ENCODE results near the gene MTHFD1L. TPM values are rescaled to one million over a fixed set of nuclear protein-coding genes. Genes with fewer than 3 reads are reported as not detected.

Gene MTHFD1L
- total RNA-seq, 1 experiment from 2014 or later: 47.8 TPM

DNA sequence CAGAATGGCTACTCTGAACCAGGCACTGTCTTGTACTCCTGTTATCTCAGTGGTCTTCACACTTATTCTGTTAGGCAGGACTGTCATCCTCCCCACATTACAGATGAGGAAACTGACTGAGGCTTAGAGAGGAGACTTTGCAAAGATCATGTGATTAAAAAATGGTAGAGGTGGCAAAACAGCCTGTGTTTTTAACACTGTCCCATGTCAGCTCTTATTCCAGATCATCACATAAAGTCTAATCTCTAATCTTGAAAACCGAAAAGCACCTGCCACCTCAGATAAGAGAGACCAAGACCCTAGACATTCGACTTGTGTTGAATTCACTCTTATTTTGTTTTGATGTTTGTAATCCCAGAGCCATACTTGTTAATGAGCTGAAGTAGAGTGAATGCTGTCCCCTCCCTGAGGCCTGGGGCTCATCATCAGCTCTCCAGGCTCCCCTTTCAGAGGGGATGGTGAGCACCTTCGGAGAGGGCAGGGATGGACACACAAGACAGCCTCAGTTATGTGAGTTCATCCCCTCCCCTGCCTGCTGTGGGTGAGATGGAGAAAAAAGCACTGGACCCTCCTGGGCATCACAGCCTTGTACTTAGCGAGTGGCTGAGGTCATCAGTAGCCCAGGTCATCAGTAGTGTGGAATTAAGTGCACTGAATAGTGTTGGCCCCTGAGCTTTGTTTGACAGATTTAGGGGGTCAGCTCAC is 30.6 kb downstream of the MTHFD1L start:
- no peak for TF ChIP-seq CTCF (IDR thresholded peaks at IDR 0.05; ENCODE audit: unreplicated experiment)
- Mint-ChIP-seq H3K36me3 (ENCODE audit: insufficient read depth, unreplicated experiment) (peaks cover 27% of the 10 kb centered on the region), H3K9me3 (ENCODE audit: low read depth, unreplicated experiment) (no peaks in the 10 kb centered on the region), H3K4me1 (ENCODE audit: low read depth, unreplicated experiment) (peaks cover 18% of the 10 kb centered on the region), H3K27ac (ENCODE audit: unreplicated experiment) (no peak overlapping the region), H3K27me3 (ENCODE audit: unreplicated experiment) (no peaks in the 10 kb centered on the region), H3K4me3 (ENCODE audit: low read depth, unreplicated experiment) (no peak overlapping the region)
- intact Hi-C loops (cut with micrococcal nuclease; ENCODE audit: unreplicated experiment): no loop called here
- CTCF ChIA-PET: no interaction called here
- no peak for DNase-seq
- BruUV-seq (replicated peaks): no TSS peak

DNA sequence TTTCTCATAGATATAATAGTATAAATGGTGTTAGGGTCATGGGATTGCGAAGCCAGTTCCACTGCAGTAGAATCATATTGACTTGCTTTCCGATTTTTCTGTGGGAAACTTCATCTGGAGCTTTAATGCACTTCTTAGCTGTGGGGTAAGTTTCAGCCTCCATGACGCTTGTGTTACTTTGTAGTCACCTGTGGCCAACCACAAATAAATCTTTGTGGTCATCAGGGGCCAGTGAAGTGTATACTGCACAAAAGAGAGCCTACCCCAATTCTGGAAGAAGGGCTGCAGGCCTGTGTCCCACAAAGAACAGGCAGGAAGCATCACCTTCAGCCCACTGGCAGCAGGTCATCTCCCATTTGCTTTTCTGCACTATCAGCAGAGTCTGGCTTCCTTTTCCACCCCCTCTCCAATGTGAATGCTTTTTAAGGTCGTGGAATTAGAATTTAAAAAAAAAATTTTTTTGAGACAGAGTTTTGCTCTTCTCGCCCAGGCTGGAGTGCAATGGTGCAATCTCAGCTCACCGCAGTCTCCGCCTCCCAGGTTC is 32.0 kb downstream of the MTHFD1L start:
- TF ChIP-seq CTCF (IDR thresholded peaks at IDR 0.05; ENCODE audit: unreplicated experiment): no peak
- H3K36me3 Mint-ChIP-seq (ENCODE audit: insufficient read depth, unreplicated experiment): peaks cover 25% of the 10 kb centered on the region
- CTCF ChIA-PET: no interaction called here
- H3K27ac Mint-ChIP-seq (ENCODE audit: unreplicated experiment): no peak overlapping the region
- H3K4me1 Mint-ChIP-seq (ENCODE audit: low read depth, unreplicated experiment): peaks cover 18% of the 10 kb centered on the region
- intact Hi-C loops (cut with micrococcal nuclease; ENCODE audit: unreplicated experiment): no loop called here
- H3K9me3 Mint-ChIP-seq (ENCODE audit: low read depth, unreplicated experiment): no peaks in the 10 kb centered on the region
- no peak for DNase-seq
- BruUV-seq (replicated peaks): no TSS peak
- no peak overlapping the region for H3K4me3 Mint-ChIP-seq (ENCODE audit: low read depth, unreplicated experiment)
- no peaks in the 10 kb centered on the region for H3K27me3 Mint-ChIP-seq (ENCODE audit: unreplicated experiment)

DNA sequence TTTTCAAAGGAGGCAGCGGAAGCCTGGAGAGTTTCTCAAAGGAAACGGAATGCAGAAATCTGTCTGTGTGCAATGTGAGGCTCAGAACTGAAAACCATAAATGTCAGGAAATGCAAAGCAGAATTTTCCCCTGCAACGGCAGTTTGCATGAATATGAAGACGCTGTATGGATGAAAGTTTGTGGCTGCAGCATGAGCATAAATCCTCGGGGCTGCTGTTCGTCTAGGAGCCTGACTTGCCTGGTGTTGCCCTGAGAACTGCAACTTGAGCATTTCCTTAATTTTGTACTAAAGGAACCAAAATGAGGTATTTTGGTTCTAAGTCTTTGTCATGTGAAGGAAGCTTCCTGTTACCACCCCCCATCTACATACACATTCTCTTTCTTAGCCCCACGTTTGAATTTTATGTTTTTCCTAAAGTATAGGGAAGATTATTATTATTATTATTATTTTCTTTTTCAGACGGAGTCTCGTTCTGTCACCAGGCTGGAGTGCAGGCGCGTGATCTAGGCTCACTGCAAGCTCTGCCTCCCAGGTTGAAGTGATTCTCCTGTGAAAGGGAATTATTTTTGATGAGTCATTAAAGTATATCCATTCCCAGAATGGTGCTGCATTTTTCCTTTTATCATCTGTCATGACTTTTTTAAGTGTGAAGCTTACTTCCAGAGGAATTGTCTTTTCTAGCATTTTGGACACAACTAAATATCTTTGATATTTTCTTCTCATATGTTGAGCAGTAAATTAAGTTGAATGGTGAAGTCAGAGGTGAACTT is 33.1 kb downstream of the MTHFD1L start:
- CTCF ChIA-PET: no interaction called here
- BruUV-seq (replicated peaks): no TSS peak
- no peak overlapping the region for H3K27ac Mint-ChIP-seq (ENCODE audit: unreplicated experiment)
- DNase-seq: no peak
- H3K9me3 Mint-ChIP-seq (ENCODE audit: low read depth, unreplicated experiment): no peaks in the 10 kb centered on the region
- peaks cover 18% of the 10 kb centered on the region for H3K4me1 Mint-ChIP-seq (ENCODE audit: low read depth, unreplicated experiment)
- H3K36me3 Mint-ChIP-seq (ENCODE audit: insufficient read depth, unreplicated experiment): peaks cover 22% of the 10 kb centered on the region
- no peak overlapping the region for H3K4me3 Mint-ChIP-seq (ENCODE audit: low read depth, unreplicated experiment)
- TF ChIP-seq CTCF (IDR thresholded peaks at IDR 0.05; ENCODE audit: unreplicated experiment): no peak
- no peaks in the 10 kb centered on the region for H3K27me3 Mint-ChIP-seq (ENCODE audit: unreplicated experiment)
- intact Hi-C loops (cut with micrococcal nuclease; ENCODE audit: unreplicated experiment): no loop called here

- Mint-ChIP-seq H3K27ac (ENCODE audit: unreplicated experiment) (no peak overlapping the region), H3K4me1 (ENCODE audit: low read depth, unreplicated experiment) (peaks cover 11% of the 10 kb centered on the region), H3K4me3 (ENCODE audit: low read depth, unreplicated experiment) (no peak overlapping the region), H3K36me3 (ENCODE audit: insufficient read depth, unreplicated experiment) (peaks cover 22% of the 10 kb centered on the region), H3K27me3 (ENCODE audit: unreplicated experiment) (no peaks in the 10 kb centered on the region), H3K9me3 (ENCODE audit: low read depth, unreplicated experiment) (no peaks in the 10 kb centered on the region)
- no peak for TF ChIP-seq CTCF (IDR thresholded peaks at IDR 0.05; ENCODE audit: unreplicated experiment)
- CTCF ChIA-PET: no interaction called here
- intact Hi-C loops (cut with micrococcal nuclease; ENCODE audit: unreplicated experiment): no loop called here
- BruUV-seq (replicated peaks): no TSS peak
- DNase-seq: no peak
These were observed 33.7 kb downstream of the MTHFD1L start for GRCh38 chr6:150899231-150899630.

All from Calu3 (cell line).